ENCODE results near the gene COMMD1.
"Not testable (repeated sequence)": the region's sequence is repeated elsewhere in the genome, so short reads cannot be mapped to it uniquely, and the experiment has no call there.

COMMD1 gene

DNA sequence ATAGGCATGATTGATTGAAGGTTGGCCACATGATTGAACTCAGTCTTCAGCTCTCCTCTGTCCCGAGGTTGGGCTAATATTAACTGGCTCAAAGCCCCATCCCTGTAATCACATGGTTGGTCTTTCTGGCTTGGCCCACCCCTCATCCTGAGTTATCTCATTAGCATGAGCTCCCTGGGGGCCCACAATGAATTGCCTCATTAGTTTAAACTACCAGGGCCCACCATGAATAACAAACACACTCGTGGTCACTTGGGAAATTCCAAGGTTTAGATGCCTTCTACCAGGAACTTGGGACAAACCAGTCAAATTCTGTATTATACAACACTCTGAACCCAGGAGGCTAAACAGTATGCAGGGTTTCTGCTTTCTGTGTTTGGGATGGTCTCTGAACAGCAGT lies 168.8 kb downstream of the COMMD1 start:
- no peak for DNase-seq (ENCODE audit: low read depth)

DNA sequence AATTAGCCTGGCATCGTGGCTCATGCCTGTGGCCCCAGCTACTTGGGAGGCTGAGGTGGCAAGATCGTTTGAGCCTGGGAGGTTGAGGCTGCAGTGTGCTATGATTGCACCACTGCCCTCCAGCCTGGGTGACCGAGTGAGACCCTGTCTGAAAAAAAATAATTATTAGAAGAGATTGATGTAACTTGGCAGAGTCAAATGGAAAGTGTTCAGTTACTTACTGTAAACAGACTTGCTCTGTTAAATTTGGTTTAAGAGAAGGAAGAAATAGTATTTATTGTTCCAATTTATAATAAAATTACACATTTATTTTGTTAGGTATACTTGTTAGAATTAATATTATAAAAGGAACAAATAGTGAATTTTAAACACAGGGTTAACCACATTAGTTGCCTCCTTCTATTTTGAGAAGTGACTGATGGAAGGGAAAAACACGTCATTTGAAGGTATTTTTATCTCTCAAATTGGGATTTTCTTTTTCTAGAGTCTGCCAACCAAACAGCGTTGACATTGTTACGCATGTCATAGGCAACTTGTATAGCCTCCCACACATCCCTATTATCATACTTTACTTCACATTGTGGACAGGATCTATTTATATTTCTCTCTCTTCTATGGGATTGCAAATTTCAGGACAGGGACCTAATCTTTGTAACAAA lies 171.6 kb downstream of the COMMD1 start:
- no peak for DNase-seq (ENCODE audit: low read depth)

DNA sequence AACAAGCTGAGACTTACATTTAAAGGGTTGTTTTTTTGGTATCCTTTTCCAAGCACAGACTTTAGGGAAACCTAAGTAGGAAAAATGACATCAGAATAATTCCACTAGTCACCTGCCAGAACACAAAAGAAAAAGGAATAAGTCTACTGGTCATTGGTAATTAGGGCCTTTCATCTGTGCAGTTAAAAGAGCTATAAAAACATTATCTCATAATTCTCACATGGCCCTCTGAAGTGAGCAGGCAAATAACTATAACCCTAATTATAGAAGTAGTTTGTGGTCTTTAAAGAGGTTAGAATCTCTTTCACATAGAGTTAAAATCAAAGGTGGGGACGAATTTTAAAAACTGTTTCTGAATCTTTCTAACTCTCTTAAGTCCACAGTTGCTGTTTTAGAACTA lies 179.3 kb downstream of the COMMD1 start:
- no peak for DNase-seq (ENCODE audit: low read depth)

DNA sequence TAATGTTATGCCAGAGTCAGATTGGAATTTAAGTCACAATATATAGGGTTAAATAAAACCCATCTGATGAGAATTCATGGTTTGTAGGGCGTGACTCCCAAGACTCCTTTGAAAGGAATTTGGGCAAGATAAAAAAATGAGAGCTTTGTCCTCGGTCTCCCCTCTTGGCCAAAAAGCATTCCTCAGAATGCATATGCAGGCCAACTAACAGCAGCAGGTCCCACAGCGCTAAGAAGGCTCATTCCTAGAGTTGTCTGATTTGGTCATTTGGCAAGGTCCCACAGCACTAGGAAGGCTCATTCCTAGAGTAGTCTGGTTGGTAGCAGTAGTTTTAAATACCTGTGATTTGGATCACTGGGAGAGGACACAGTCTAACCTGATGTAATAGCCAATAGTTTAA lies 184.2 kb downstream of the COMMD1 start:
- DNase-seq (ENCODE audit: low read depth) = no peak

DNA sequence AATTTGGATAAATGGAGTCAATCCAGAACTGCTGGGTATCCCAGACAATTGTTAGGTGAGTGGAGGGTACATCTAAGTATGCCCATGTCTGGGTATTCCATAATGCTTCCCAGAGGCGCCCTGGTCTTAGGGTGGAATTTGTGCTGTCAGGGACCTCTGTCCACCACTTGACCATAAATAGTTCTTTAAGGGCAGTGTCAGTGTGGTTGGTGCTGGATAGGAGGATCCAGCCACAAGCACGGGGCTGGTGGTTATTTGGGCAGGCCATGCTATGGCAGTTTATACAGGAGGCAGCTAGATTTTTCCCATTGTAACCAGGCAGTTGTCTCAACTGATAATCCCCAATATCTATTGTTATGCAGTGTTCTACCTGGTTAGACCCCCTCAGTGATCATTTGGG lies 186.0 kb downstream of the COMMD1 start:
- no peak for DNase-seq (ENCODE audit: low read depth)

DNA sequence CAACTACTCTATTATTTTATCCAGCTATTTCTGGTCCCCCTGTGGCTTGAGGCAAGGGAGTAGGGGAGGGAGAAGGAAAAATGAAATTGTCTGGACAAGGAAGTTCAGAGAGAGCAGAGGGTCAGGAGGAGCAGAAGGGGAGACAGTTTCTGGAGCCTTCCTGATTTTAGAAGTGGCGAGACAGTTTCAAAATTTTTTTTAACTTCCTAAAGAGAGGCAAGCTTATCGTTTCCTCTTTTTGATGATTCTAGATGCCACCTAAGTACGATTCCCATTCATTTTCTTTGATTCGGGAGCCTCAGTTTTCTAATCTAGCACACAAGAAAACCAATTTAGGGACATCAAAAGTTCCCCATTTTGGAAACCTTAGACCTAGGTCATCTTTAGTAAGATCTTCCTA lies 193.6 kb downstream of the COMMD1 start:
- DNase-seq (ENCODE audit: low read depth) = no peak

DNA sequence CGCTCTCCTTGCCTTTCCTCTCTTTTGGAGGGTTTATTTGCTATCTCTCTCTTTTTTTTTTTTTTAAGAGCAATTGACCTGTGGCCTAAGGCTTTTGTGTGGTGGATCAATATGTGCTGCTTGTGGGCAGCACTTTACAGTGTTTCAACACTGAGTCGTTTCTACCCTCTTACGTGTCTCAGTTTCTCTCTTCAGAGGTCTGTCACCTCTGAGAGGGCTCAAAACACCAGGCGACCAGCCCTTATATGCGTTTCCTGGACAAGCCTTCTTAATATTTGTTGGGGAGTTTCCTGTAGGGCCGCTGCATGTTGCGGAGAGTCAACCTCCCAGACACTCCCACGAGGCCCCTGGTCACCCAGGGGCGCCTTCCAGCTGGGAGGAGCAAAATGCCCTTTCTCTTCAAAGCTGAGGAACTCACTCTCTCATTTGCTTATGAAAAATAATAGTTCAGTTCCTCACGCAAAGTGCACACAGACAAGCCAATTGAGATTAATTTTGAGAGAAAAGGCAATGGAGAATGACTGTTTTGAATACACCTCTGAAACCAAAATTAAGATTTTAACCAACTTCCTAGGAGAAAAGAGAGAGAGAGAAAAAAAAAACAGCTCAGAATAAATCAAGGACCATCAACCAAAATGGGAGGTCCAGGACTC lies 194.2 kb downstream of the COMMD1 start:
- no peak for DNase-seq (ENCODE audit: low read depth)

DNA sequence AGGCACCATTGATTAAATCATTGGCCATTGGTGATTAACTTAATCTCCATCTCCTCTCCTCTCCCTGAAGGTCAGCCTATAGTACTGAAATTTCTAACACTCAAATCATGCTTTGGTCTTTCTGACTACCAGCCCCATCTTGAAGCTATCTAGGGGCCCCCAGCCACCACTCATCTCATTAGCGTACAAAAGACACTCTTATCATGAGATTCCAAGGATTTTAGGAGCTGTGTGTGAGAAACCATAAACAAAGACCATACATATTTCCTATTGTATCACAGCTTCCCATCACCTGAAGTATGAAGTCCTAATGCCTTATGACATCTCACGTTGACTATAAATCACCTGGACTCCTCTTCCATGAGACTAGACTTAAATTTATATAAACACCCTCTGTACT lies 196.4 kb downstream of the COMMD1 start:
- DNase-seq (ENCODE audit: low read depth) = no peak

DNA sequence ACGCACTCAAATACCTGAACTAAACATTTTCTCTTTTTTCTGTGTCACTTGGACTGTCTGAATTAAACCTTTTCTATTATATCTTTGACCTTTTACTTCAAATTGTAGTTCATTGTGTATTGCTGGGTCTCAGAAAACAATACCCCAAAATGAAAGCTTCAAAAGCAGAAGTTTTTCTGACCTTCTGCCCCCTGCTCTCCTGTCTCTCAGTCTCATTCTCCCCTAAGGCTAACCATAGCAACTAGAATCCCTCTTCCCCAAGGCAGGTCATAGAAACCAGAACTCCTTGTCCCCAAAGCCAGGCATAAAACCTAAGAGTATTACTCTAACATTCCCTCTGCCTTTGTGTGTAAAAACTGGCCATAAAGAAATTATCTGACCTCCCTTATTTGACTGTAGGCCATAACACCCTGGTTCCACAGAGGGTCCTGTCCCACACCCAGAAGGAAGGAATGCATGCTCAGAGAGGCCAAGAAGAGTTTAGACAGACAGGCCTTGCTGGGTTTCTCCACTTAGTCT lies 197.0 kb downstream of the COMMD1 start:
- no peak for DNase-seq (ENCODE audit: low read depth)

DNA sequence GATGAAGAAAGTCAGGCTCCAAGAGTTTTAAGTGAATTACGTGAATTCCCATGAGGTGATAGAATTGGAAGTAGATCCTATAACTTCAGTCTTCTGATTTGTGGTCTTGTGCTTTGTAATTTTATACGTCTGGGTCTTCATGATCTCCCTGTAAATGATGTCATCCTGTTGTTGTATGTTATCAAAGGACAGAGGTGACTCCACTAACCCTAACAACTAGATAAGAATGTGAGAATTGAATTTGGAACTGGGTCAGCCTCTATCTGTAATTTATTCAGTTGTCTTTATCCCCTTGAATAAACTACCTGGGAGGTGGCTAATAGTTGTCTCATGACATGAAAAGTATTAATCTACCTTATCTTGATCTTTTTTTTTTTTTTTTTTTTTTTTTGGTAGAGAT lies 204.1 kb downstream of the COMMD1 start:
- no peak for DNase-seq (ENCODE audit: low read depth)

DNA sequence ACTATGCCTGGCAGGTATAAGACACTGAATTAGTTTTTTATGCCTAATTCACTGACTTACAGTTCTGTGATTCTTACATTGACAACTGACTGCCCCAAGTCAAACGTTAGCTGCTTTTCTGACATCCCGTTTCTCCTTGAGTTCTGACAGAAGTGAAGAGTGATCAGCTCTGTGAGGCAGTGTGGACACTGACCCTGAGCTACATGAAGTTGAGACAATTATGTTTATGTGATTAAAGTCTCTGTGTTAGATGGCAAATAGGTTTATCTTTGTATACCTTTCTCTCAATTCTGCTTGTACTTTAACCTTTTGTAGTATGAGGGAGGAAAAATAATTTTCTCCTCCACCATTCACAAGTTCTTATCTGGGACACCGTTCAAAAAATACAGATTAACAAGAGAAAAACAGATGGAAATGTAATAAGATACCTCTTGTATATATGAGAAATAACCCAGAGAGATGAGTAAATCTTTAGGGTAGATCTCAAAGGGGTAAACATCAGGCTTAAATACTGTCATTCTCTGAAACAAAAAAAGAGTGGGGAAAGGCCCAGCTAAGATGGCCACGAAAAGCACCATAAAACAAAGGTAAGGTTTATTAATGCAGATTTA lies 205.0 kb downstream of the COMMD1 start:
- DNase-seq (ENCODE audit: low read depth) = no peak

DNA sequence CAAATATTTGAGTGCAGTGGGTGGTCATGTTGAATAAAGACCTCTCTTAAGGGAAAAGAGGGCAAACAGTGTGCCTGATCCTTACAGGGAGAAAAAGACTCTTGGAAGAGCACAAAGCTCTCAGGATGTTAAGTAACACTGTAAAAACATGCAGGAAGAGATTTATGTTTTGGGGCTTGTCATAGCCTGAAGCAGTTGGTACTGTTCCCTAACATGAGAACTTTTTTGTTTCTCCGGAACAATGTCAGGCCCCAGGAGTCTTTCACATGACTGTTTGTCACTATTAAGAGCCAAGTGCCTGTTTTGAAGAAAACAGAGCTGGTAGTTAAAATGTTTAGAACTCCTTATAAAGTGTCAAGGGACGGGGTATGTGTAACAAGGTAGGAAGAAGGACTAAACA lies 206.7 kb downstream of the COMMD1 start:
- DNase-seq (ENCODE audit: low read depth) = no peak

DNA sequence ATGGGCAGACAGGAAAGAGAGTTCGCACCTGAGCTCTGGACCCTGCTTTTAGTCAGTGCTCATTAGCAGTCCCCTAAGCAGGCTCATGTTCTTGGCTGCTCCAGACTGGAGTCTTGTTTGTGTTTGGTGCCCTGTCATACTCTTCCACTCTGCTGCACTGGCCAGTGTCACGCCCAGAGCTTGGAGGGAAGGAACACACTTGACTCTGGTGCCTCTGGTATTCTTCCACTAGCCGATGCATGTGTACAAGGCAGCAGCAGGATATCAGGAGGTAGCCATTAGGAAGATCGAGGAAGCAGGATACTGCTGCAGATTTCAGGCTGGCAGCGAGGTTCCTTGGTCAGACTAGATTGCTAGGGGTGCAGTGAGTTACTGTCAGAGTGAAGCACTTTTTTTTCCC lies 209.1 kb downstream of the COMMD1 start:
- DNase-seq (ENCODE audit: low read depth) = no peak

DNA sequence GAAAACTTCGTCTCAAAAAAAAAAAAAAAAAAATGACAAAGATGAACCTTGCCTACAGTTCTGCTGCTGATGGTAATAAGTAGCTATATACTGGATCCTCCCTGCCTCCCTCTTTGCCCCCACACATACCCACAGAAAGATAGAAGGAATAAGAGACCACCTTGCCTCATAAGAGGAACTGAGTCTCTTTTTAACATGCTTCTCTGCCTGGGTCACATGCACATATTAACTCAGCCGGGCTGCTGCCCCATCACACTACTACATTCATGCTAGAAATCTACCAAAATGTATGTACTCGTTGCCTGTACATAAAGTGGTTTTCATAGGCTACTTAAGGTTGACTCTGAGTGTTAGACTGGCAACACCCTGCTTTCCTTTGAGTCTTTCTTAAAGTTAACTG lies 211.5 kb downstream of the COMMD1 start:
- no peak for DNase-seq (ENCODE audit: low read depth)

DNA sequence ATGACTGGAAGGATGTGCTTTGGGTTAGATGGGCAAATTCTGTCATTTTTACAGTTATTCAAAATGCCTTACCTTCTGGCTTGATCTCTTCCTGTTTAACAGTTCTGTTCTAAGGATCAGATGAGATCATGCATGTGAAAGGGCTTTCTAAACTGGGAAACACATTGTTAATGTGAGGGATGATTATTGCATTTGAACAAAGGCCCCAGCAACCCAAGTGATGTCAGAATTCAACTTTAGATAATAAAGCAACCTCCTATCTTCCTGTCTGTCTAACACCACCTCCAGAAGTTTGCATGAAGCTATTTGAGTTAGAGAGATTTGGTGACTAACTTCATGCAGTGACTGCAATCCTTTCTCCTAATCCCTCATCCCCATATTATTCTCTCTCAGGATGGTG lies 212.7 kb downstream of the COMMD1 start:
- DNase-seq (ENCODE audit: low read depth) = no peak

DNA sequence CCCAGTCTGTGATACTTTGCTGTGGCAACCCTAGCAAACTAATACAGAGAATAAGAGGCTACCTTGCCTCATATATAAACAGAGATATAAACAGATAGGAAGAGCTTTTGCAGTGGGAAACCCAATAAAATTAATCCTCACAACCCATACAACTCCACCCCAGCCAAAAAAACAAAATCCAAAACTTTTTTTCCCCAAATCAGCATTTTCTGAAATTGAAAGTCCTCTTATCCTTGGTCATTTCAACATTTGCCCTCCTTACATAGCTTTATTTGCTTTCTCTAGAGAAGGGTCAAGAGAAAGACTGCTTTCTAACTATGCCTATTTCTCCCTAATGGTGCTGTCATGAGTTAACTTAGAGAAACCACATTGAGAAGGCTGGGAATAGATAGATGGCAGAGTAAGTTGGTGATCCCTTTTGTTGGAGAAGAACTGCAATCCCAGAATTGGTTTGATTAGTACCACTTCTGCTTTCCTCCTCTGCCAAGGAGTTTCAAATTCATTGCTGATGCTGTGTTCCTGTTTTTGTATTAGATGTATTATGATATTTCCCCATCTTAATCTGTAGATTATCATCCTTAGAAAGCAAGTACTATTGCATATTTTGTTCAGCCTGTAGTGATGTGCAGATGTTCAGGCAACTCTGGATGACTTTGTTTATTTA lies 214.0 kb downstream of the COMMD1 start:
- DNase-seq (ENCODE audit: low read depth) = no peak

DNA sequence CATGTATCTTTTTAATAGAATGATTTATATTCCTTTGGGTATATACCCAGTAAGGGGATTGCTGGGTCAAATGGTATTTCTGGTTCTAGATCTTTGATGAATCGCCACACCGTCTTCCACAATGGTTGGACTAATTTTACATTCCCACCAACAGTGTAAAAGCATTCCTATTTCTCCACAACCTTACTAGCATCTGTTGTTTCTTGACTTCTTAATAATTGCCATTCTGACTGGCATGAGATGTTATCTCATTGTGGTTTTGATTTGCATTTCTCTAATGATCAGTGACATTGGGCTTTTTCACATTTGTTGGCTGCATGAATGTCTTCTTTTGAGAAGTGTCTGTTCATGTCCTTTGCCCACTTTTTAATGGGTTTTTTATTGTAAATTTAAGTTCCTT lies 220.8 kb downstream of the COMMD1 start:
- DNase-seq (ENCODE audit: low read depth) = not testable (repeated sequence)

DNA sequence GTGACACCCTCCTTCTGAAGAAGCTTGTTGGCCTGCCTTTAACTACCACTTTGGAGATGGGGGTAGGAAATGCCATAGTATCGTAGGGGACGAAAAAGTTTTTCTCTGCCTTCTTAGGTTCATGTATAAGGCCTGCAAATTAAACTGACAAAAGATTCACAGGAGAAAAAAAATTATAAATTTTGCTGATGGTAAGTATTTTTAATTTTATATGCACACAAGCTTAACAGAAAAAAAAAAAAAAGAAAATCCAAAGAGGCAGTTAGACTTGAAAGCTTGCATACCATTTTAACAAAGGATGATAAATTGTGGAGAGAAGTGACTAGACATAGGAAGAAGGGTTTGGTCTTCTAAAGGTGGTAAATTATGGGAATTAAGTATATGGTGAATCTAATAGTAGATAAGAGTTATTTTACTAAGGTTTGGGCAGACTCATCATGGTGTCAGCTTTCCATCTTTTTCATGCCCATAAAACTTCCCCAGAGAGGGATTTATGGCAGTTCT lies 227.9 kb downstream of the COMMD1 start:
- DNase-seq (ENCODE audit: low read depth) = no peak

DNA sequence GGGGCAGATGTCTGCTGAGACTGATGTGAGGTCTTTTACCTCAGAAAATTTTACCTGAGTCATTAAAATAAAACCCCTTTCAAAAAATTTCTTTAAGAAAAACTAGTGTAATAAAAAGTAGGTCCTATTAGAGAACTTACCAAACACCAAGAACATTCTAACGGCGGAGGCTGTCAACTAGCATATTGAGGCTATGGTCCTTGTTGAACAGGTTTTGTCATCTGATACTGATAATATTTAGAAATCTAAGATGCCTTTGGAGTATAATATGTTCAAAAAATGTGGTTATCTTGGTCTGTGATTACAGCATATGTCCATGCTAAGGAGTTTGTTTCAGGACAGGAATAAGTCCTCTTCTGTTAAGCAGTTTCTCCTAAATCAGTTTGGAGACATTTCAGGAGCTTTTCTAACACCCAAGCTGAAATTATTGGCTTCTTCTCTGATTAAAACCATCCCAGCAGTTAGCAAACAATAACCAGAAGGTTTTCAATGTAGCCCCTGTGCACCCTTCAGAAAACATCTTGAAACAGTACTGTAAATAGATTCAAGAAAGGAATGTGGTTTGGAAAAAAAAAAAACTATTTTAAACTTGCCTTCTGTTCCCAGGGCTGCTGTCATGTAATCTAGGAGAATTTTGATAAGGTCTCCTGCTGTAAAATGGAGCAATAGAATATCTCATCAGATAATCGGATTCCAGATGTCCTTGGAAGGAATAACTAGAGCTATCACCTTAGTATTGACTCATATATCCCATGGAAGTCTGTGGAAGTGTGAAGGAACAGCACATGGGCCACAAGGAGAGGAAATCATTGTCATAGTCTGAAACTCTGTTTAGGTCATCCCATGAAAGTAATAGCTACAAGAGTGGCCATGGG lies 231.7 kb downstream of the COMMD1 start:
- DNase-seq (ENCODE audit: low read depth) = no peak

DNA sequence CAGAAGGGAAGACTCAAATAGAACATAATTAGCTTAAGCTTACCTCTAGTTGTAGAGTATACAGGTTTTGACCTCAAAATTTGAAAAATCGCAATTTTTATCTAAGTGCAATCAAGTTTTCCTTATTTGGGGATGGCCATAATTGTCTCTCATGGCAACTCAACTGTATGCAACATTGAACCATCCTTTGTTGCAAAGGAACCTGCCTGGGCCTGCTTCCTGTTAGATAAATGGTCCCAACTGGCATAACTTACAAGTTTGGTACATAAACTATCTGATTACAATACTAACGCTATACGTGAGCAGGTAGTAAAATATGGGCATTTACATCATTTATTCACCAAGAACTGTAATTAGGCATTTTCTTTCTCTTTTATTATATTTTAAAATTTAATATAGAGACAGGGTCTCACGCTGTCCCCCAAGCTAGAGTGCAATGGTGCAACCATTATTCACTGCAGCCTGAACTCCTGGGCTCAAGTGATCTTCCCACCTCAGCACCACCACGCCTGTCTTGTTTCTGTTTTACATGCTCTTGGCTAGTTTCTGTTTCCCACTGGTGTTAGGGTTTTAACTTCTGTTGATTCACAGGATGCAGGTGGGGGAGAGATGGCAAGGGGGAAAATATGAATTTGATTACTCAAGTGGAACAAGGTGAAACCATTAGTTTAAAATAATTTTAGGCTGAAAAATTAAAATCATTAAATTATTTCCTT lies 235.1 kb downstream of the COMMD1 start:
- DNase-seq (ENCODE audit: low read depth) = no peak

DNA sequence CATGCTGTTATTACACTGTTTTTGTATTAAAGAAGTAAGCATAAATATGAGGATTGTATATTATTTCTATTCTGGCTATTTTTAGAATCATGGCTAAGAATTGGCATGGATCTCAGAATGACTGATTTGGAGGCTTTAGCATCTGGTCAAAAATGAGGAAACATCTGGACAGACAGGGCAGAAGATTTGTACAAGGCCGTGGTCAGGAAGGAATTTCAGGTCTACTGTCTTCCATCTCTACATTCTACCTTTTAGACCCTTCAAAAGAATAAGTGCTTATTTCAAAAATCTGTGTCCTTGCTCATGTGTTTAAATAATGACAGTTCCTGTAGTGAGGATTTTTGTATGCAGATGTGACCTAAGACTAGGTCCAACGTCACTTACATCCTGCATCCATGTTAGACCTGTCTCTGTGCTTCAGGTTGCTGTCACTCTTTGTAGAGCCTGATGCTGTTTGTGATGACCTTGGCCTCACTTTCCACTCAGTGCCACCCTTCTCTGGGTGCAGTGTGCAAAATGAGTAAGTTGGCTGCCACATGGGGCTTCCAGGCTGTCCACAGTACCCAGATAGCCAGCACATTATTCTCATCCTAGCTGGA lies 235.8 kb downstream of the COMMD1 start:
- DNase-seq (ENCODE audit: low read depth) = no peak
